ENCODE data around the gene FLNC. TPM values are rescaled to one million over a fixed set of nuclear protein-coding genes. Genes with fewer than 3 reads are reported as not detected.

FLNC gene
- 0.42 and 0.98 TPM in 2 replicates for total RNA-seq (2022)
- percentile 6 among the genes with signal in this experiment for Bru-seq, nascent RNA
- BruChase-seq, experiment 1, labeled RNA remaining after a 6-hour chase: percentile 18 among the genes with signal in this experiment
- percentile 9 among the genes with signal in this experiment for BruChase-seq, experiment 2, labeled RNA remaining after a 2-hour chase
- long read RNA-seq: 0 reads

- CTCF ChIA-PET: no interaction called here
- TF ChIP-seq CTCF (IDR thresholded peaks at IDR 0.05; ENCODE audit: unreplicated experiment): no peak
- intact Hi-C loops (cut with micrococcal nuclease; ENCODE audit: unreplicated experiment): no loop called here
- Mint-ChIP-seq H3K27me3 (ENCODE audit: unreplicated experiment) (peaks cover 33% of the 10 kb centered on the region), H3K27ac (ENCODE audit: unreplicated experiment) (no peak within 1 kb of the TSS), H3K36me3 (ENCODE audit: insufficient read depth, unreplicated experiment) (peaks cover 4% of the 10 kb centered on the region), H3K4me1 (ENCODE audit: low read depth, unreplicated experiment) (peaks cover 32% of the 10 kb centered on the region), H3K9me3 (ENCODE audit: low read depth, unreplicated experiment) (no peaks in the 10 kb centered on the region), H3K4me3 (ENCODE audit: low read depth, unreplicated experiment) (peak within 1 kb of the TSS; percentile 62)
- BruUV-seq (replicated peaks): no TSS peak
- peak; percentile 38 for DNase-seq
Observed at GRCh38 chr7:128830231-128831177, at the start of gene FLNC. Gene FLNC (plus strand): TSS chr7:128830406. CDS start chr7:128830638, 232 bp downstream.

GRCh38 chr7:128781126-128781525 is 49.1 kb upstream of the FLNC start:
- H3K4me1 Mint-ChIP-seq (ENCODE audit: low read depth, unreplicated experiment): no peaks in the 10 kb centered on the region
- DNase-seq: no peak
- no peak for TF ChIP-seq CTCF (IDR thresholded peaks at IDR 0.05; ENCODE audit: unreplicated experiment)
- peaks cover 51% of the 10 kb centered on the region for H3K27me3 Mint-ChIP-seq (ENCODE audit: unreplicated experiment)
- no TSS peak for BruUV-seq (replicated peaks)
- H3K9me3 Mint-ChIP-seq (ENCODE audit: low read depth, unreplicated experiment): peaks cover 7% of the 10 kb centered on the region
- intact Hi-C loops (cut with micrococcal nuclease; ENCODE audit: unreplicated experiment): loop anchor here (10.0 kb wide), 1 partner anchor 84 kb away; the partner anchor contains the start of gene ATP6V1F
- peaks cover 13% of the 10 kb centered on the region for H3K36me3 Mint-ChIP-seq (ENCODE audit: insufficient read depth, unreplicated experiment)
- CTCF ChIA-PET: interaction anchor here (0.7 kb wide), 1 partner anchor 959 kb away, joined by 4 read pairs; no protein-coding TSS in a partner anchor
- no peak overlapping the region for H3K4me3 Mint-ChIP-seq (ENCODE audit: low read depth, unreplicated experiment)
- H3K27ac Mint-ChIP-seq (ENCODE audit: unreplicated experiment): no peak overlapping the region

GRCh38 chr7:128781851-128782250 is 48.4 kb upstream of the FLNC start:
- CTCF ChIA-PET: interaction anchor here (0.7 kb wide), 1 partner anchor 960 kb away, joined by 4 read pairs; no protein-coding TSS in a partner anchor

More at GRCh38 chr7:128781851-128782250, 48.4 kb upstream of the FLNC start:
- BruUV-seq (replicated peaks): no TSS peak
- no peak overlapping the region for H3K27ac Mint-ChIP-seq (ENCODE audit: unreplicated experiment)
- no peak for DNase-seq
- no peaks in the 10 kb centered on the region for H3K4me1 Mint-ChIP-seq (ENCODE audit: low read depth, unreplicated experiment)
- peaks cover 7% of the 10 kb centered on the region for H3K9me3 Mint-ChIP-seq (ENCODE audit: low read depth, unreplicated experiment)
- H3K4me3 Mint-ChIP-seq (ENCODE audit: low read depth, unreplicated experiment): no peak overlapping the region
- peaks cover 6% of the 10 kb centered on the region for H3K36me3 Mint-ChIP-seq (ENCODE audit: insufficient read depth, unreplicated experiment)
- intact Hi-C loops (cut with micrococcal nuclease; ENCODE audit: unreplicated experiment): loop anchor here (10.0 kb wide), 1 partner anchor 83 kb away; the partner anchor contains the start of gene ATP6V1F
- peaks cover 58% of the 10 kb centered on the region for H3K27me3 Mint-ChIP-seq (ENCODE audit: unreplicated experiment)
- no peak for TF ChIP-seq CTCF (IDR thresholded peaks at IDR 0.05; ENCODE audit: unreplicated experiment)
